ENCODE results near the gene LAMA5. TPM values are rescaled to one million over a fixed set of nuclear protein-coding genes. Genes with fewer than 3 reads are reported as not detected.

LAMA5 gene
- total RNA-seq, 1 experiment from 2014 or later, result 266 TPM

GRCh38 chr20:62289131-62289530 is 78.0 kb downstream of the LAMA5 start:
- H3K27ac Mint-ChIP-seq (ENCODE audit: low read depth, unreplicated experiment), result no peak overlapping the region
- intact Hi-C loops (cut with micrococcal nuclease), result no loop called here
- no peaks in the 10 kb centered on the region for H3K9me3 Mint-ChIP-seq (ENCODE audit: unreplicated experiment)
- H3K36me3 Mint-ChIP-seq (ENCODE audit: insufficient read depth, unreplicated experiment), result peaks cover 59% of the 10 kb centered on the region
- no peak for TF ChIP-seq CTCF (IDR thresholded peaks at IDR 0.05; ENCODE audit: unreplicated experiment)
- ChIA-PET POLR2A (no interaction called here), CTCF (interaction anchor here (0.9 kb wide), 1 partner anchor 92 kb away, joined by 3 read pairs; no protein-coding TSS in a partner anchor)
- H3K27me3 Mint-ChIP-seq (ENCODE audit: insufficient read depth, unreplicated experiment), result no peaks in the 10 kb centered on the region
- H3K4me3 Mint-ChIP-seq (ENCODE audit: unreplicated experiment), result no peak overlapping the region
- DNase-seq (ENCODE audit: unreplicated experiment), result no peak
- no TSS peak for BruUV-seq (replicated peaks)
- H3K4me1 Mint-ChIP-seq (ENCODE audit: insufficient read depth, unreplicated experiment), result no peaks in the 10 kb centered on the region

GRCh38 chr20:62288535-62289105 is 78.5 kb downstream of the LAMA5 start:
- Mint-ChIP-seq H3K27ac (ENCODE audit: low read depth, unreplicated experiment) (no peak overlapping the region), H3K4me1 (ENCODE audit: insufficient read depth, unreplicated experiment) (no peaks in the 10 kb centered on the region), H3K36me3 (ENCODE audit: insufficient read depth, unreplicated experiment) (peaks cover 58% of the 10 kb centered on the region), H3K4me3 (ENCODE audit: unreplicated experiment) (no peak overlapping the region), H3K27me3 (ENCODE audit: insufficient read depth, unreplicated experiment) (no peaks in the 10 kb centered on the region), H3K9me3 (ENCODE audit: unreplicated experiment) (no peaks in the 10 kb centered on the region)
- BruUV-seq (replicated peaks), result no TSS peak
- no peak for DNase-seq (ENCODE audit: unreplicated experiment)
- POLR2A ChIA-PET, result no interaction called here
- intact Hi-C loops (cut with micrococcal nuclease), result no loop called here
- no peak for TF ChIP-seq CTCF (IDR thresholded peaks at IDR 0.05; ENCODE audit: unreplicated experiment)
- CTCF ChIA-PET, result interaction anchor here (0.9 kb wide), 1 partner anchor 93 kb away, joined by 3 read pairs; no protein-coding TSS in a partner anchor

GRCh38 chr20:62287759-62288534 is 79.2 kb downstream of the LAMA5 start:
- DNase-seq (ENCODE audit: unreplicated experiment), result no peak
- Mint-ChIP-seq H3K4me1 (ENCODE audit: insufficient read depth, unreplicated experiment) (no peaks in the 10 kb centered on the region), H3K27me3 (ENCODE audit: insufficient read depth, unreplicated experiment) (no peaks in the 10 kb centered on the region), H3K4me3 (ENCODE audit: unreplicated experiment) (no peak overlapping the region), H3K9me3 (ENCODE audit: unreplicated experiment) (no peaks in the 10 kb centered on the region), H3K27ac (ENCODE audit: low read depth, unreplicated experiment) (no peak overlapping the region), H3K36me3 (ENCODE audit: insufficient read depth, unreplicated experiment) (peaks cover 58% of the 10 kb centered on the region)
- POLR2A ChIA-PET, result no interaction called here
- no peak for TF ChIP-seq CTCF (IDR thresholded peaks at IDR 0.05; ENCODE audit: unreplicated experiment)
- CTCF ChIA-PET, result no interaction called here
- intact Hi-C loops (cut with micrococcal nuclease), result no loop called here
- BruUV-seq (replicated peaks), result no TSS peak

- no peaks in the 10 kb centered on the region for H3K9me3 Mint-ChIP-seq (ENCODE audit: unreplicated experiment)
- H3K36me3 Mint-ChIP-seq (ENCODE audit: insufficient read depth, unreplicated experiment), result peaks cover 56% of the 10 kb centered on the region
- no peak overlapping the region for H3K27ac Mint-ChIP-seq (ENCODE audit: low read depth, unreplicated experiment)
- no peaks in the 10 kb centered on the region for H3K4me1 Mint-ChIP-seq (ENCODE audit: insufficient read depth, unreplicated experiment)
- ChIA-PET CTCF (no interaction called here), POLR2A (no interaction called here)
- H3K4me3 Mint-ChIP-seq (ENCODE audit: unreplicated experiment), result no peak overlapping the region
- no peak for TF ChIP-seq CTCF (IDR thresholded peaks at IDR 0.05; ENCODE audit: unreplicated experiment)
- H3K27me3 Mint-ChIP-seq (ENCODE audit: insufficient read depth, unreplicated experiment), result no peaks in the 10 kb centered on the region
- DNase-seq (ENCODE audit: unreplicated experiment), result no peak
- BruUV-seq (replicated peaks), result no TSS peak
- intact Hi-C loops (cut with micrococcal nuclease), result no loop called here
These were observed 80.0 kb downstream of the LAMA5 start for GRCh38 chr20:62287129-62287528.
